NOMO-1 treated with DMSO at 0.1 percent for 48 hours (cell line): ENCODE results near the gene TAGLN2.

Source experiments
- DNase-seq: peaks from one replicate; lab custom pipeline; 2025; ENCODE audit not compliant: unreplicated experiment; lab: John Stamatoyannopoulos, UW

Gene TAGLN2

DNA sequence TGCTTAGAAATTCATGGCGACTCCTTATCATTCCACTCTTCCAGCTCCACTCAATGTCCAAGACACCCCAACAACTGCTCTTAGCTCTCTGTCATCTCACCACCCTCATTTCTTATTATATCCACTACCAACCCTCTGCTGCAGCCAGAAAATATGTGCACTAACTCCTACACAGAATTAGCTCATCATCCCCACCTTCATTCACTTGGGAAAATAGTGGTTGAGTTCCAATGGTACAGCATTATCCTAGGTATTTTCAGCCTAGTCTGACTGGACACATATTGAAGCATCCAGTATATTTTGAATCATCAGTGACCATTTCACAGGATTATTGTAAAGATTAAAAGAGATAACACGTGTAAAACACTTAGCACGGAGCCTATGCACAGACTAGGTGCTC, 46.2 kb downstream of the TAGLN2 start:
- no peak for DNase-seq

DNA sequence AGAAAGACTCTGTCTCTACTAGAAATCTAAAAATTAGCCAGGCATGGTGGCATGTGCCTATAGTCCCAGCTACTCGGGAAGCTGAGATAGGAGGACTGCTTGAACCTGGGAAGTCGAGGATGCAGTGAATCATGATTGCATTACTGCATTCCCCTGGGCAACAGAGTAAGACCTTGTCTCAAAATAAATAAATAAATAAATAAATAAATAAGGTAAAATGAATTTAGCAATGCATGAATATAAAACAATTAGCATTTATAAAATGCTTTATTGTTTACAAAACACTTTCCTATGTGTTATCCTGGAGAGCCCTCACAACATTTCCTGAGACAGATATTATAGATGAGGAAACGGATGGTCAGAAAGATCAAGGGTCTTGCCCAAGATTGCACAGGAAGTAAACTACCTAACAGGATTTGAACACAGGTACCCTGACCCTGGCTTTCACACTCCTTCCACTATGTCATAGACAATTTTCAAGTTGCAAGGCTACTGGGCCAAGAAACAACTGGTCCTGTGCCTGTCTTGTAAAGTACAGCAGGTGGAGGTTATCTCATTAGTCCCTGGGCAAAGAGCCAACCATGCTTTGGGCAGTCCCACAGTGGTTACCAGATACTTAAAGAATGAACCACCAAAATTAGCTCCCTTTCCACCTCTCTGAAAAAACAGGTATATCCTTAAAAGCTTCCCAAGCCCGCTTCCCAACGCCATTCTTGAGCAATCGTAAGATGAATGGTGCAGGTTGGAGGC, 47.4 kb downstream of the TAGLN2 start:
- DNase-seq, result no peak

DNA sequence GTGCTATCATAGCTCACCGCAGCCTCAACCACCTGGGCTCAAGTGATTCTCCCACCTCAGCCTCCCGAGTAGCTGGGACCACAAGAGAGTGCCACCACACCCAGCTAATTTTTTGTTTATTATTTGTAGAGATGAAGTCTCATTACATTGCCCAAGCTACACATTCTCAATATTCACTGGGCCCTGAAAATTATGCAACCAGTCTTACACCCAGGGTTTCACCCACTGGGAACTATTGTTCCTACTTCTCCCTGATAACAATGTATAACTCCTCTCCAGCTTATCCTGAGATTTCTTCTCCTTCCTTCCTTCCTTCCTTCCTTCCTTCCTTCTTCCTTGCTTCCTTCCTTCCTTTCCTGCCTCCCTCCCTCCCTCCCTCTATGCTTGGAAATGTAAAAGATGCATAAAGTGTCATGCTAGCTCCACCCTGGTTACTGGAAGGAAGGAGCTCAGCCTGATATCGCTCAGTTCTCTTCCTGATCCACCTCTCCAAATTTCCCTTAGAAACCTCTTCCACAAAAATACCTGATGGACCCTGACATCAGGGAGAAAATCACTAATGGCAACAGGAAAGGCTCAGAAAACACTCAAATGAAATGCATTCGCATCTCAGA, 51.7 kb downstream of the TAGLN2 start:
- no peak for DNase-seq

DNA sequence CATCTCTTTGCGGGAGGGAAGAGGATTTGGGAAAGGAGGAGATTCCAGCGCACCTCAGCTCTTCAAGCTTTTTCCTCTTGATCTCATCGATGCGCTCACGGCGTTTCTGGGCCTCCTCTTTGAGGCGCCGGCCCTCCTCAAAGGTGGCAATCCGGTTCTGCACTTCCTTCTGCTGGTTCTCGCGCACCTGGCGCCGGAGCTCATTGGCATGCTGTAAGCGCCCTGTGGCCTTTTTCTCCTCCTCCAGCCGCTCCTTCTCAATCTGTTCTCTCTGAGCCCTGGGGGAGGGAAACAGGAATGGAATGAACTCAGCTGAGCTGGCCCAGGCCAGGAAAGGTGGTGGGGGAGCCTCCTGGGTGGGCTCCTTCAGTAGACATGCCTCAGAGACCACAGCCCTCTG, 52.4 kb downstream of the TAGLN2 start:
- DNase-seq, result no peak

DNA sequence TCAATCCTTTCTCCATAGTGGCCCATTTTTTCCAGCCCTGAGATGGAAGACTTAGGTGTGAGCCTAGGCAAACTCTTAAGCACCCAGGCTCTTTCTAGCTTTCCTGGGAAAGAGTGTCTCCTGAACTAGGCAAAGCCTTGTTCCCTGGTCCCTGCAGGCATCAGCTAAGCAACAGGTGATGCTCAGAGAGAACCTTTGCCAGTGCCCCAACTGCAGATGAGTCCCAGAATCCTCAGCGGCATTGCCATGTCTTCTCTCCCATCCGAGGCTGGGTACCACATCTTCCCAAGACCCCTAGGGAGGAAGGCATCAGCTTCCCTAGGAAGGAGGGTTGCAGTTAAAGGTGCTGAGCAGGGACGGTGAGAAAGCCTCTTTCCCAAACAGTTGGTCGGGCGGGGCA, 54.6 kb downstream of the TAGLN2 start:
- no peak for DNase-seq

DNA sequence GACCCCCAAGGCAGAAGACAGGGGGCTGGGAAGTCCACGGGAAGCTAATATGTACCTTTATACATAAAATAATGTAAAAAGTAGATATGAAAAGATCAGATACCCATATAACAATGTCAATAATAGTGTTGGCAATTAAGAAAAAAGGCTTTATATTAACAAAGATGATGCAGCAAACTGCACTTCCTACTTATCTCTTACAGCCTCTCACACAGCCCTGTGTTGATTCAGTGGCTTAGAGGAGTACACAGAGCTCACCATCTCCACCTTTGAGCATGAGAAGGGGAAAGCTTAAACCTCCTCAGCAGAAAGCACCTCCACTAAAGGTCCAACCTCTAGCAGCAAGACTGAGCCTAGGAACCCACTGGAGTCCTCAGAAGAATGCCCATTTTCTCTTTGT, 55.7 kb downstream of the TAGLN2 start:
- DNase-seq, result no peak

DNA sequence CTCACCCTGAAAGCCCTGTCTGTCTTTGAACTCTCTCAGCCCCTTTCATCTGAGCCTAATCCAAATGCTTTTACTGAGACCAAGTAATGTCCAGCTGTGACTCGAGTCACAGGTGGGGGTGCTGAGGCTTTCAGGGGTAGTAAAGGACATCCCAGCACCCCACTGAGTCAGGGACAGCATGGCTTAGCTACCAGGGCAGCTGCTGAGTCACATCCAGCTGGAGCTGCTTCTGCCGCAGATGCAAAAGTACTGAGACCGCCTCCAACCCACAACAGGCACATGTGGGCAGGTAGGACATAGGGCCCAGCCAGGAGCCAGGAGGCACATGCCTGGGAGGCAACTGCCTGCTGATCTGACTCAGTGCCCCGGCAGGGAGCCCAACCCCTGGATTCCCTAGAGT, 56.1 kb downstream of the TAGLN2 start:
- no peak for DNase-seq

DNA sequence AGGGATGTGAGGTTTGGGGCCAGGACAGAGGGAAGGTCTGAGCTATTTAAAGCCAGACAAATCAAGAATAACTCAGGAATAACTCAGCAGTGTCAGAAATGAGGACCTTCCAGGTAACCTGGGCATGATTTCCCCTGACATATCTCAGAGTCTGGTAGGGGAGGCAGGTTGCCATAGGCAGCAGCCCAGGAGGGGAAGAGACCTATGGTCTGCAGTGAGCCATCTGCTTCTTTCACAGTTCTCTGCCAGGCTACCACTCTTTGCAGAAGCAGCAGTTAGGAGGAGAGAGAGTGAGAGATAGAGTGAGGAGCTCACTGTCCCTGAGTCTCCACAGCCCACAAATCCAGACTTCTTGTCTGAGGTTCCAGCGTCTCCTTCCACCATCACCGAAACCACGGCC, 56.5 kb downstream of the TAGLN2 start:
- DNase-seq, result no peak
